Measurements from ENCODE around the gene AHCY.

DNA sequence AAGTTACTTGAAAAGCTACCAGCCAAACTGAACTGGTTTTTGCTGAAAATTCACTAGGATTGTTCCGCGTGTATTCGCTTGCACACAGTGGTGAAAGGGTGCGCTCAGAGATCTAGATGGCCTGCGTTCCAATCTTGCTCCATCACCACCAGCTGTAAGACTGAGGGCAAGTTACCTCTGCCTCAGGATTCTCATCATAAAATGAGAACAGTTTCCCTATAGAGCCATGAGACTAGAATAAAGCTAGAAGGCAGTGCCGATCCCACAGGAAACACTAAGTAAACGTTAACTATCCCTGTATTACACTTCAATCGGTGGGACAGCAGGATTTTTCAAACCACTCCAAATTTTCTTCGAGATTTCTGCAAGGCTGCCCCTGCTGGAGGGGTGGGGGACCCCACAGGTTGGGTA is 838 bp downstream of the AHCY start:
- TF ChIP-seq, protein P1, sequence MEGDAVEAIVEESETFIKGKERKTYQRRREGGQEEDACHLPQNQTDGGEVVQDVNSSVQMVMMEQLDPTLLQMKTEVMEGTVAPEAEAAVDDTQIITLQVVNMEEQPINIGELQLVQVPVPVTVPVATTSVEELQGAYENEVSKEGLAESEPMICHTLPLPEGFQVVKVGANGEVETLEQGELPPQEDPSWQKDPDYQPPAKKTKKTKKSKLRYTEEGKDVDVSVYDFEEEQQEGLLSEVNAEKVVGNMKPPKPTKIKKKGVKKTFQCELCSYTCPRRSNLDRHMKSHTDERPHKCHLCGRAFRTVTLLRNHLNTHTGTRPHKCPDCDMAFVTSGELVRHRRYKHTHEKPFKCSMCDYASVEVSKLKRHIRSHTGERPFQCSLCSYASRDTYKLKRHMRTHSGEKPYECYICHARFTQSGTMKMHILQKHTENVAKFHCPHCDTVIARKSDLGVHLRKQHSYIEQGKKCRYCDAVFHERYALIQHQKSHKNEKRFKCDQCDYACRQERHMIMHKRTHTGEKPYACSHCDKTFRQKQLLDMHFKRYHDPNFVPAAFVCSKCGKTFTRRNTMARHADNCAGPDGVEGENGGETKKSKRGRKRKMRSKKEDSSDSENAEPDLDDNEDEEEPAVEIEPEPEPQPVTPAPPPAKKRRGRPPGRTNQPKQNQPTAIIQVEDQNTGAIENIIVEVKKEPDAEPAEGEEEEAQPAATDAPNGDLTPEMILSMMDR (IDR thresholded peaks at IDR 0.05): peak in 1 of 7 experiments; percentile 9
- TF ChIP-seq POLR2A (IDR thresholded peaks at IDR 0.05): no peak

All from body of pancreas (tissue), 4 donors.